NCI-H146 treated with DMSO at 0.1 percent for 48 hours (cell line): ENCODE measurements around the gene CYP2F1.
"Not testable (repeated sequence)": the region's sequence is repeated elsewhere in the genome, so short reads cannot be mapped to it uniquely, and the experiment has no call there.

Experiments used
- DNase-seq: peaks from one replicate; lab custom pipeline; 2025; ENCODE audit not compliant: unreplicated experiment; lab: John Stamatoyannopoulos, UW

The CYP2F1 gene

DNA sequence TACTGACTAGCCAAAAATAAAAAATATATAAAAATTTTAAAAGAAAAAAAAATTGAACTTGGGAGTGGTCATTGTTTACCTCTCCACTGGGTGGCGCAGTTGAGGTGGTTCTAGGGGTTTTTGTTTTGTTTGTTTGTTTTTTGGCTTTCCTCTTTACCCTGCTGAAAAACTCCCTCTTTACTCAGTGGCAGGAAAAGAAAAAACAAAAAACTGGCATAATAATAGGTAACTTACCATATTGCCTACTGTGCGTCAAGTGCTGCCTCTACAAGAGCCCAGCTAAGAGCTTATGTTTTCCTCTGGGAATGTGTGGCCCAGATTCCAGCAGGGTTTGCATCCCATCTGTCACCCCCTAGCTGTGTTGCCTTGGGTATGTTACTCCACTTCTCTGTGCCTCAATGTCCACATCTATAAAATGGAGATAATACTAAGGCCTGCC is 12.6 kb downstream of the CYP2F1 start:
- not testable (repeated sequence) for DNase-seq

DNA sequence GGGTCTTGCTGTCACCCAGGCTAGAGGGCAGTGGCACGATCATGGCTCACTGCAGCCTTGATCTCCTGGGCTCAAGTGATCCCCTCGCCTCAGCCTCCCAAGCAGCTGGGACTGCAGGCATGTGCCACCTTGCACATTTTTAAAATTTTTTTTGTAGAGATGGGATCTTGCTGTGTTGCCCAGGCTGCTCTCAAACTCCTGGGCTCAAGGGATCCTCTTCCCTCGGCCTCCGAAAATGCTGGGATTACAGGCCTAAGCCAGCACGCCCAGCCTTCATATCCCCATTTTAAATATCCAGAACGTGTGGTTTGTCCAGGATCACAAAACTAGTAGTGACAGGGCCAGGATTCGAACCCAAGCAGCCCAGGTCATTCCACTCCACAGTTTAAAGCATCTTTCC is 13.1 kb downstream of the CYP2F1 start:
- not testable (repeated sequence) for DNase-seq

DNA sequence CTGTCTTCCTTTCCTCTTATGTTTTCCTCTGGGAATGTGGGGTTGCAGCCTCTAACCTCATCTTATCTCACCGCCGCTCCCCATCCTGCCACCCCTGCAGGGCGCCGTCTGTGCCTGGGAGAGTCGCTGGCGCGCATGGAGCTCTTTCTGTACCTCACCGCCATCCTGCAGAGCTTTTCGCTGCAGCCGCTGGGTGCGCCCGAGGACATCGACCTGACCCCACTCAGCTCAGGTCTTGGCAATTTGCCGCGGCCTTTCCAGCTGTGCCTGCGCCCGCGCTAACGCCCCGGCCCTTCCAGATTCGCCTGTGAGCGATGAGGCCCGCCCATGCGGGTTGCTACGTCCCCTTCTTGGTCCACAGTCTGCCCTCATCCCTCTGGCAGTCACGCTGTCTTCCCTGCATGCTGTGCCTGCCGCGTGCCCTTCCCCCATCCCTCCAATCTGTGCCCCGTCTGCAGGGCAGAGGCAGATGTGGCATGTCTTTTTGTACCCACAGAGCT is 13.6 kb downstream of the CYP2F1 start:
- DNase-seq: peak; percentile 6

DNA sequence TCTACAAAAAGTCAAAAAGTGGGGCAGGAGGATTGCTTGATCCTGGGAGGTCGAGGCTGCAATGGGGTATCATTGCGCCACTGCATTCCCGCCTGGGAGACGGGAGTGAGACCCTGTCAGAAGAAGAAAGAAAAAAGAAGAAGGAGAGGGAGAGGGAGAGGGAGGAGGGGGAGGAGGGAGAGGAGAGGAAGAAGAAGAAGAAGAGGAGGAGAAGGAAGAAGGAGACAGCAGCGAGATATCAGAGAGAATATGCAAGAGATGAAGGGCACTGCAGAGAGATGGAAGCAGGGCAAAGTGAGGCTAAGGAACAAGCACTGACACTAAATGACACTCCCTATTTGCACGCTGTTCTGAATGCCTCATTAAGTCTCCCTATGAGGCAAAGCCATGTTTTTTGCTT is 14.5 kb downstream of the CYP2F1 start:
- DNase-seq: no peak

DNA sequence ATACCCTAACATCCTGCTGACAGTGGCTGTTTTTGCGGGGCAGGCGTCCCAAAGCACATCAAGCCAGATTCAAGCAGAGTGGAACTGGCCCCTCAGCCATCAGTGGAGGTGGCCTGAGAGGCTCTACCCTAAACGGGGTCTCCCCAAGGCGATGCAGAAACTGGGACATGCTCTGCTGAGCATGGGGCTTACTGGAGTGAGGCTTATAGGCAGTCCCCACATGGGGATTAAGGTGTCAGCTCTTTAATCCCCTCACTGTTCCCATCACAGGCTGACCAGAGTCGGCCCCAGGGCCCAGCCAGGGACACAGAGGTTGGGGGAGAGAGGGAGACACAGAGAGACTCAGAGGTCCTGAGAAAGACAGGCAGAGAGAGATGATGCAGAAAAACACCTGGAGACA is 17.0 kb downstream of the CYP2F1 start:
- DNase-seq: no peak

DNA sequence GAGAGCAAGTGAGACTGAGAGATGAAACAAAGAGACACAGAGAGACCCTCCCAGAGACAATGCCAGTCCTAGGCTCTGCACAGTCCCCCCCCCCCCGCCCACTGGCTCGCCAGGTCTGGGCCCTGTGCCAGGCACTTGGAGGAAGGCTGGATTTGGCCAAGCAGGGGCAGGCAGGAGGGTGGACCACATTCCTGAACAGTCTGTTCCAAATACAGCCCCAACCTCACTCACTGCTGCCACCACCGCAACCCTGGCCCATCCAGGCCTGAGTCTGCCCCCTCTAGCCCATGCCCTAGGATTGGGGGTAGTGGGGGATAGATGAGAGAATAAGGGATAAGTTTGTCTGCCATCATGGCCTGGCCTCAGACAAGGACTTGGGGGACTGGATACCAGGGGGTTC is 19.0 kb downstream of the CYP2F1 start:
- no peak for DNase-seq

DNA sequence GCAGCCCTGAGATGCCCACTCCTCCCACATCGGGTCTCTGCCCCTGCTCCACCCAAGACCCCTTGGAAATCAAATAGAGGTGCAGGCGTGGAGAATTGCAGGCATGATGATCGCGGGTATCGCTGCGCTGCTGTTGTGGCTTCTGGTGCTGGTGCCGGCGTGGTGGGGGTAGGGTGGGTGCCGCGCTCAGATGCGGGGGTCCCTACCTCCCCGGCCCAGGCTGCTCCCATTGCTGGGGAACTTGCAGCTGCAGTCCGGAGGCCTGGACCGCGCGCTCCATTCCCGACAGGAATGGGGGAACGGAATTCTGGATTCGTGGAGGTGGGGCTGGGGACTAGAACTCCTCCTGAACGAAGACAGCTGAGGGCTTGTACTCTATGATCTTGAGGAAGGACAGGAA is 20.4 kb downstream of the CYP2F1 start:
- DNase-seq: no peak

DNA sequence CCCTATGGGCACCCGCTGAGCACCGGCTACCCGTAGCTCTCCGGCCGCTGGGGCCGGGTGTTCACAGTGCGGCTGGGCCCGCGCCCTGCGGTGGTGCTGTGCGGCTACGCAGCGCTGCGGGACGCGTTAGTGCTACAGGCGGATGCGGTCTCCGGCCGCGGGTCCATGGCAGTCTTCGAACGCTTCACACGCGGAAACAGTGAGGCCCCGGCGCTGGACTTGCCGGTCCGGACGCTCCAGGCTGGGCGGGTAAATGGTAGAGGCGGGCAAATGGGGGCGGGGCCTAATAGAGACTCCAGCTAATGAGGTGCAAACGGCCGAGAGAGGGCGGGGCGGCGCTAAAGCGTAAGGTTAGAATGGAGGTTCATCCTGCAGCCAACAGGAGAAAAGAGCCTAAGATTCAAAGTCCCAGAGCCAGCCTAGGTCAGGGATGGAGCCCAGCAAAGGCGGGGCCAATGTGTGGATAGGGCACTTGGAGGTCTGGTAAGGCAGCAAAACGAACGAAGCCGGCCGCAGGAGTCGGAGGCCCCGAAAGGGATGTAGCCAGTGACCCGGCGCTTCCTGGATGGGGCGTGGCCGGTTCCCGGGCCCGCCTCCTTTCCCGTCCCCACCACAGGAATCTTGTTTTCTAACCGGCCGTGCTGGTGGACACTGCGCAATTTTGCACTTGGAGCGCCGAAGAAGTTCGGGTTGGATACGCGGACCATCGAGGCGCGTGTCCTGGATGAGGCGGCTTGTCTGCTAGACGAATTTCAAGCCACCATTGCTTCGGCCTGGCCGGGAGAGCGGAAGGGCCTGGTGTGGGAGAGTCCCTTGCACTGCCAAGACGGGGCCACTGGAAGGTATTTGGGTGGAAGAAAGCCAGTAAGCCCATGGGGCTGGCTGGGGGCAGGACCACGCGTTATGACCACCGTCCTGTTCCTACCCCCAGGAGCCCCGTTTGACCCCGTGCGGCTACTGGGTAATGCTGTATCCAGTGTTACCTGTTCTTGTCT is 21.5 kb downstream of the CYP2F1 start:
- DNase-seq: not testable (repeated sequence)

DNA sequence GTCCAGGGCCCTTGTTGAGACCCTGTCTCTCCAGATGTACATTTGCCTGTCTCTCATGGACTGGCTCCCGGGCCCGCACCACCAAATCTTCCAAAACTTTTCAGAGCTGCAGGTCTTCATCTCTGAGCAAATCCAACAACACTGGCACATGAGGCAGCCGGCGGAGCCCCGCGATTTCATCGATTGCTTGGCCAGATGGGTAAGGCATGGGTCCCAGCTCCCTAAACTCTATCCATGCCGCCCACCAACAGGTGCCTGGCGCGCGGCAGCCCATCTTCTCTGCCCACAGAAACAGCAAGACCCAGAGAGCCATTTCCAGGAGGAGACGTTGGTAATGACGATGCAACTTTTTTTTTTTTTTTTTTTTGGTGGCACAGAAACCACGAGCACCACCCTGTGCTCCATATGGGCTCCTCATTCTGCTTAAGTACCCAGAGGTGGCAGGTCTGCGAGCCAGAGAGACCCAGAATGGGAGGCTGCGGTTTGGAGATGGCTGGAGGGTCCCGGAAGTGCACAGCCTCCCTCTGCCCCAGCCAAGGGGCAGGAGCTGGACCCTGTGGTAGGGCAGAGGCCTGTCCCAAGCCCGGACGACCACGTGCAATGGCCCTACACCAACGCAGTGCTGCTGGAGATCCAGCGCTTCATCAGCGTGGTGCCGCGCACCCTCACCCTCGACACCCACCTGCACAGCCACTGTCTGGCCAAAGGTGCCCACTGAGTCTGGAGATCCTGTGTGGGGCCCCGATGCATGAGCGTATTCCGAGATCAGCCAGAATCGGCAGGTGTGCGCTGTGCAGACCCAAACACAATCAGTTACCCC is 22.6 kb downstream of the CYP2F1 start:
- DNase-seq: no peak

DNA sequence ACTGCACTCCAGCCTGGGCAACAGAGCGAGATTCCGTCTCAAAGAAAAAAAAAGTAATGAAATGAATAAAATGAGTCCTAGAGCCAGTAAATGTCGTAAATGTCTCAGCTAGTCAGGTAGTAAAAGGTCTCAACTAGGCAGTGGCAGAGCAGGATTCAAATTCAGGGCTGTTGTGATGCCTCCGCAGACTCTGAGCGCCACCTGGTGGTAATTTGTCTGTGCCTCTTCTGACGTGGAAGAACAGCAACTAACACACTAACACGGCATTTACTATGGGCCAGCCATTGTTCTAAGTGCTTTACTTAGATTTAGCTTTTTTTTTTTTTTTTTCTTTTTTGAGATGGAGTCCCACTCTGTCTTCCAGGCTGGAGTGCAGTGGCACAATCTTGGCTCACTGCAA is 30.2 kb downstream of the CYP2F1 start:
- peak; percentile 2 for DNase-seq

DNA sequence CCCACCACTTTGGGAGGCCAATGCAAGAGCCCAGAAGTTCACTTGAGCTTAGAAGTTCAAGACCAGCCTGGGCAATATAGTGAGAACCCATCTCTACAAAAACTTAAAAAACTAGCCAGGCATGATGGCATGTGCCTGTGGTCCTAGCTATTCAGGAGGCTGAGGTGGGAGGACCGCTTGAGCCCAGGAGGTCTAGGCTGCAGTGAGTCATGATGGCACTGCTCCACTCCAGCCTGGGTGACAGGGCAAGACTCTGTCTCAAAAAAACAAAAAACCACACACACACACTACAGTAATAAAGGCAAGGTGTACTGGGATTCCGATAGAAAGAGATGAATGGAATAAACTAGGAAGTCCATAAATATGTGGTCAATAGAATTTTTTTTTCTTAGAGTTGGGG is 35.6 kb downstream of the CYP2F1 start:
- DNase-seq: no peak

DNA sequence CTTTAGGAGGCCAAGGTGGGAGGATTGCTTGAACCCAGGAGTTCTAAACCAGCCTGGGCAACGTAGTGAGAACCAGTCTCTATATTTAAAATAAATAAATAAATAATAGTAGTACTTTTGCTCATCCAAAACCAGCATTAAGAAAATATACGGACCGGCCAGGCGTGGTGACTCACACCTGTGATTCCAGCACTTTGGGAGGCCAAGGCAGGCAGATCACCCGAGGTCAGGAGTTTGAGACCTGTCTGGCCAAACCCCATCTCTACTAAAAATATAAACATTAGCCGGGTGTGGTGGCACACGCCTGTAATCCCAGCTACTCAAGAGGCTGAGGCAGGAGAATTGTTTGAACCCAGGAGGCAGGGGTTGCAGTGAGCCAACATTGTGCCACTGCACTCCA is 36.8 kb downstream of the CYP2F1 start:
- DNase-seq: not testable (repeated sequence)

DNA sequence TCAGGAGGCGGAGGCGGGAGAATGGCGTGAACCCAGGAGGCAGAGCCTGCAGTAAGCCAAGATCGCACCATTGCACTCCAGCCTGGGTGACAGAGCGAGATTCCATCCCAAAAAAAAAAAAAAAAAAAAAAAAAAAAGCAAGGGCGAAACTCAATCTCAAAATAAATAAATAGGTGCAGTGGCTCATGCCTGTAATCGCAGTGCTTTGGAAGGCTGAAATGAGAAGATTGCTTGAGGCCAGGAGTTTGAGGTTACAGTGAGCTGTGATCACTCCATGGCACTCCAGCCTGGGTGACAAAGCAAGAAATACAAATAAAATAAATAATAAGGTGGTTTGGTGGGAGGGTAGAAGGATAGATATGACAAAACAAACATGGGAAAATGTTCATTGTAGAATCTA is 39.8 kb downstream of the CYP2F1 start:
- DNase-seq: no peak

DNA sequence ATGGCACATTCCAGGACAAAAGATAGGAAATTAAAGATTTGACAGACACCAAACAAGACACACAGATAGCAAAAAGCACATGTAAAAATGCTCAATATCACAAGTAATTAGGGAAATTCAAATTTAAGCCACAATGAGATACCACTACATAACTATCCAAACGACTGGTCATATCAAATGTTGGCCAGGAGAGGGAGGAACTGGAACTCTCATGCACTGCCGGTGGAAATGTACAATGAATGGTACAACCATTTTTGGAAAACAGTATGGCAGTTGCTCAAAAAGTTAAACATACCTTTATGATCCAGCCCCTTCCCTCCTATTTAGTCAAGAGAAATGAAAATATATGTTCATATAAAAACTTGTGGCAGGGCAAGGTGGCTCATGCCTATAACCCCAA is 42.0 kb downstream of the CYP2F1 start:
- no peak for DNase-seq

DNA sequence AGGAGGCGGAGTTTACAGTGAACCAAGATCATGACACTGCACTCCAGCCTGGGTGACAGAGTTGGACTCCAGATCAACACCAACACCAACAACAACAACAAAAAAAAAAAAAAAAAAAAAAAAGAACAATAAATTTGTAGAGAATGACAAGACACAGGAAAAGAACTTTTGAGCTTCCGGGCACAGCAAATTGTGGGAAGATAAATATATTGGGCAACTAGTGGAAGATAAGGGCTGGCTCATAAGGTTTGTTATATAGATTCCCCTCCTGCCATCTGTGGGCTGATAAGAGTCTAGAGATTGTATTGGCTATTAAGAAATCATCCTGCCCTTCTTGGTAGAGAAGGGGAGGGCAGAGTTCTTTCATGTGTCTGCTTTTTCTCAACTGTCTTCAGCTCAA is 45.6 kb downstream of the CYP2F1 start:
- no peak for DNase-seq

DNA sequence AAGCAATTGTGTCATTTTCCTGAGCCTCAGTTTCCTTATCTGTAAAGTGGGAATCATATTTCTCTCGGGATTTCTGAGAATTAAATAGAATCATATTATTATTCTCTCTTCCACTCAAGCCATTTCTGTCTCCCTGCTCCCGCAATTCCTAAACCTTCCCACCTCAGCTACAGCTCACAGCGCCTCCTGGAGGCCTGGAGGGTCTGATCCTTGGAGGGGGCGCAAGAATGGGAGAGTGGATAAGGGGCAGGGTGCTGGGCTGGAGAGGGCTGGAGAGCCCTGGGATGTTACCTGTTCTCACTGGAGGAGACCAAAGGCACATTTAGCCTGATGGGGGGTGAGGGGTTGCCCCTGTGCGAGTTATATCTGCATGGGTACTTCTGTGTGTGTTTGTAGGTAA is 47.7 kb downstream of the CYP2F1 start:
- no peak for DNase-seq

DNA sequence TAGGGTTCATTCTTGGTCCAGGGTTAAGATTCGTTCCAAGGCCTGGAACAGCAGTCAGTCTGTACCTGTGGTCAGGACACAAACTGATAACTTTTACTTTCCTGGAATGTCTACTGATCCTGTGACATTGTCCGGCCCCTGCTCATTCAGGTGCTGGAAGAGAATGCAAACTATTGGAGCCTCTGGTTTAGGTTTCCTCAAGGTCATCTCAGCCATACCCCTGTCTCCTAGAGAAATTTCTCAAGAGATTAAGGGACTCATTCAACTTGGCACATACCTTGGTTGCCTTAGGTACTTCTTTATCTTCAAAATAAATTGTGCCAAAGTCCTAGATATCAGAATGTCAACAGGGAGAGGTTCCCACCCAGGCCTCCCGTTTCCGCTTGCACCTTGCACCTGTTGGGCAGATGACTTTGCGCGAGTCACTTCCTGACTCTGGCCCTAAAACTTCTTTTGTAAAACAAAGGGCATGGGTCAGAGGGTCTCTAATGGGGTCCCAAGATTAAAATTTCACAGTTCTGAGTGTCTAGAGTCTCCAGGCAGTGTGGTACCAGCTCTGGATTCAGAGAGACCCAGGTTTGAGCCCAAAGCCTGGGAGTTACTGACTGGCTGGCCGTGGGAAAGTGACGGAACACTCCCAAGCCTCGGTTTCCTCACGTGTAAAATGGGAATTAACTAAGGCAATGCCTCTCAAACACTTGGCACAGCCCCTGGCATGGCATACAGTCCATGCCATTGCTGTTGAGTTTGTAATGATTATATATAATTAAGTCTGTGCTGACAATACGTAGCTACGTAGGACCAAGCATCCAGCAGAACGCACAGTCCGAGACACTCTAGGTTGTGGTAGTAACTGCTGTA is 52.9 kb downstream of the CYP2F1 start:
- DNase-seq: no peak

DNA sequence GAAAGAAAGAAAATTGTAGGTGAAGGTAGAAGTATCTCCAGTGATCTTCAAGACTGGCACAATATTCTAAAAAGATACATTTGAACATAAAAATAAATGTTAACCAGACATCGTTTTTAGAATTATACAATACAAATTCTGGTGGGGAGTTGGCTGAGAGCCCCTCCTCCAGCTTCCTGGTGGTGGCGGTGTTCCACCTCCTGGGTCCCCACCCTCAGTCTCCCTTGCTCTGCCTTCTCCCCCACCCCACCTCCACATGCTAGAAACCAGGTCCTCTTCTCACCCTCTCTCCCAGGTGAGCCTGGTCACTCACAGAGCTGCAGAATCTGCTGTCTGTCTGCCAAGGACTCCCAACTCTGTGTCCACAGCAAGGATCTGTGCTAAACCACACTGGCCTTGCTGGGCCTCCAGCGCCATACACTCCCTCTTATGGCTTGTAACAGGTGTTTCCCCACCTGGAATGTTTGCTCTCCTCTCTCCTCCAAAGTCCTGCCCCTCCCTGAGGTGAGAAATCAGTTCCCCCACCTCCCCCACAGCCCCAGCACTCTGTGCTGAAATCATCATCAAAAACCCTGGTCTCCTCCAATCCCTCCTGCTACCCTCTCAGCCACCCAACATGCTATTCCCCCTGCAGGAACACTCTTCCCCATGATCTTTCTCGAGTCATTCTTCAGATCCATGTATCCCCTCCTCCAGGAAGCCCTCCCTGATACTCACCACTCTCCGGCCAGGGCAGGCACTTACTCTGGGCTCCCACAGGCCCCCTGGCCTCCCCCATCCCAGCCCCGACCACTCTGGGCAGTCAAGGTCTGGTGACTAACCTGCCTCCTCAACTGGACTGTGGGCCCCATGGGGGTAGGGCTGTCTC is 58.3 kb downstream of the CYP2F1 start:
- DNase-seq: no peak

DNA sequence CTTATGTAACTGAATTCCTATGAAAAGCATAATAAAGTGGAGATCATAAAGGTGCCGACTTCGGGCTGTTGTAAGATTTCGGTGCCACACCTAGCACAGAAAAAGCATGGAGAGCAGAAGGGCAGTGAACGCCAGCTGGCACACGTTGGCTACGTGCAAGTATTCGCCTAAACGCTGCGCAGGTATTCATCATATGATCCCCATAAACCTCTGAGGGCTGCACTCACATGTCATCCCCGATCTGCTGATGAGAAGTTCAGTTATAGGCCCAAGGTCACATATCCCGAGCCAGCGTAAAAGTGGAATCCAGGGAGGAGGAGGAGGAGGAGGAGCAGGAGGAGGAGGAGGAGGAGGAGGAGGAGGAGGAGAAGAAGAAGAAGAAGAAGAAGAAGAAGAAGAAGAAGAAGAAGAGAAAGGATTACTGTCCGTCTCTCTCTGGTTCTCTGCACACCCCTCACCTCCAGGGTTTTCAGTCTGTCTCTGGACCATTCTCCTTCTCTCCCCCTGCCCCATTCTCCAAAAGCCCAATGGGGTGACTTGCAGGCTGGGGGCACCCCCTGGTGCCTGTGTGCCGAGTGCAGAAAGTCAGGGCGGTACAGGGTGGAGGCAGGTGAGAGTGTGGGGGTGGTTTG is 60.2 kb downstream of the CYP2F1 start:
- no peak for DNase-seq
